AG08396 (cell line): ENCODE measurements around the gene AIFM1.

Source experiments
- DNase-seq: peaks from one replicate; pipeline ENCODE4 v3.0.0; 2012; ENCODE audit warnings: low spot score, mixed read lengths

AIFM1 gene

DNA sequence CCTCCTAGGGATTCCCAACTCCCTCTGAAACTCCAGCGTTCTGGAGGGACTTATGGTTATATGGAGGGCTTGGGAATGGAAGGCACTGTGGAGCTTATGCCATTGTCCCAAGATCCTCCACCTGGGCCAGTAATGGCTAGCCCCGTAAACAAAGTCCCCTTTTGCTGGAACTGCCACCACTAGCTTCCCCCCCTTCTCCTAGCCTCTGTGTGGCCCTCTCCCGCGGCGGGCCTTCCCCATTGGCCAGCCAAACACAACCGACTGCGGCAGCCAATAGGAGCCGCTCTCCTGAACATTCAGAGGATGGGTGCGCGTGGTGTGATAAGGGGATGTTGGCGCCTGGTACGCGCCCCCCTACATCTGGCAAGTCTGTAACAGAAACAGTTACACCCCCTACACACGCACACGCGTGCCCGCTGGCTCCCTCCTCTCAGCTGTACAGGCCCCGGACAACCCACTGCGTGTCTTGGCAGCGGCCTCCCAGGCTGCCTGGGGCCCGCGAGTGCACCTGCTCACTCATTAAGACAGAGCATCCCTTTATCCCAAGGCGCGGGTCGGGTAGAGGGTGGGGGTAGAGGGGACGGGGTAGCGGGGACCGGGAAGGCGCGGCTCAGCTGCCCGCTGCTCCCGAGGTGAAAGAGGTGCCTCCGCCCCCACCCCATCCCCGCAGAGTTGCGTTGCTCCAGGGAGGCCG is 5.3 kb upstream of the AIFM1 start:
- DNase-seq = peak; percentile 48

DNA sequence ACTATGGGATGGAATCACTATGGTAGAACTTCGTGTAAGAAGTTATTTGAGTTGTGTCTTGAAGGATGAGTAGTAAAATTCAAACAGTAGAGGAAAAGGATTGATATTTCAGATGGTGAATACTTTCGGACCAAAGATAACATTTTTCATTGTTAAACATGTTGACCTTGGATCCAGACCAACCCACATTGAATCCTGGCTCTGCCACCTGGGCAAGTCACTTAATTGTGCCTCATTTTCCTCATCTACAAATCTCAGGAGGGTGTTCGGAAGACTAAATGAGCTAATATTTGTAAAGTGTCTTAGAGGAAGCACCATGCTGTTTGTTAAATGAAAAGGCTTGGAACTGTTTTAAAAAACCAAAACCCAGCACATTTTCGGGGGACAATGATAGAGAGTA is 1.4 kb upstream of the AIFM1 start:
- DNase-seq = no peak

GRCh38 chrX:130166503-130166777 is 799 bp upstream of the AIFM1 start:
- no peak for DNase-seq

GRCh38 chrX:130165181-130165702 is 399 bp downstream of the AIFM1 start:
- DNase-seq = no peak

GRCh38 chrX:130163398-130163797 is 2.2 kb downstream of the AIFM1 start:
- DNase-seq = no peak

- no peak for DNase-seq
Measured at GRCh38 chrX:130162094-130162735, 3.4 kb downstream of the AIFM1 start.

DNA sequence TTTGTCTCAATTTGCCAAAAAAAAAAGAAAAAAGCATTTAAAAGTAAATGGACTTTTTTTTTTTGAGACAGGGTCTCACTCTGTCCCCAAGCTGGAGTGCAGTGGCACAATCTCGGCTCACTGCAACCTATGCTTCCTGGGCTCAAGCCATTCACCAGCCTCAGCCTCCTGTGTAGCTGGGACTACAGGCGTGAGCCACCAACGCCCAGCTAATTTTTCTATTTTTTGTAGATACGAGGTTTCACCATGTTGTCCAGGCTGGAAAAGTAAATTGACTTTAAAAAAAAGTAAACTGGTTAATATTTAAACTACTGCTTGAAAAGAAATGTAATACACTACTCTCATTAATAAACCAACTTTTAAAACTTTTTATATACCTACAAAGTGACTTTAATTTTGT is 5.9 kb downstream of the AIFM1 start:
- DNase-seq = no peak

GRCh38 chrX:130158311-130158710 is 7.3 kb downstream of the AIFM1 start:
- no peak for DNase-seq

DNA sequence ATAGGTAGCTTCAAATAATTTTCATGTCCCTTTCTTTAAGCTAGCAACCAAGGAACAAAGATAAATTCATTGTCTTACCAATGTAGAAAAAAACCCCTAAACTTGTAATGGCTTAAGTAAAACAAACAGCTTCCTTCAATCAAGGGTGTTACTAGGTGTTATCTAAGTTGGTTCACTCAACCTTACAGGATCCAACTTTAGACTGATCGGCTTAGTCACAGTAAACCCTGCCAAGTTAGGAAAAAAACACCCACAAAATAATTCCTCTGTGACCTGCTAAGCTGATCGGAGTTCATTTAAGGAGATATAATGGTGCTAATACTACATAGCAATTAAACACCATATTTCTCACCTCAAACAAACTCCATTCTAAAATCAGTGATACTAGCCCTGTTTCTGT is 10.1 kb downstream of the AIFM1 start:
- no peak for DNase-seq

DNA sequence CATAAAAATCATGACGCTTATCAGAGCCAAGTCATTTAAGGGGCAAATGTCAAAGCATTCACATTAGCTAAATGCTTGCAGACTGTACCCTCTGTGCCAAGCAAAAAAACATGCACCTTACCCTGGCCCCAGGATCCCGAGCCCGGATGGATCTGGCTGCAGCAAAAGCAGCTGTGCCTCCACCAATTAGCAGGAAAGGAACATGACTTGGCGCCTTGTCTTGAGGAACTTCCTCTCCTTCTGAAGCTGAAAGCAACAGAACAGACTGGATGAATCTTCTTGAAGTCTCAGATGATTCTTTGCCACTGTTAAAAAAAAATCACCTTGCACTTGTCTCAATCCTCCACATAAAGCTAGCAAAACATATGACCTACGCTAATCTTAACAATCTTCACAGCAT is 18.0 kb downstream of the AIFM1 start:
- DNase-seq = no peak

GRCh38 chrX:130145123-130145522 is 20.5 kb downstream of the AIFM1 start:
- DNase-seq = no peak

GRCh38 chrX:130144509-130144908 is 21.1 kb downstream of the AIFM1 start:
- DNase-seq = no peak

- no peak for DNase-seq
Measured at GRCh38 chrX:130139474-130140201, 26.0 kb downstream of the AIFM1 start.

GRCh38 chrX:130136961-130137360 is 28.7 kb downstream of the AIFM1 start:
- DNase-seq = no peak

DNA sequence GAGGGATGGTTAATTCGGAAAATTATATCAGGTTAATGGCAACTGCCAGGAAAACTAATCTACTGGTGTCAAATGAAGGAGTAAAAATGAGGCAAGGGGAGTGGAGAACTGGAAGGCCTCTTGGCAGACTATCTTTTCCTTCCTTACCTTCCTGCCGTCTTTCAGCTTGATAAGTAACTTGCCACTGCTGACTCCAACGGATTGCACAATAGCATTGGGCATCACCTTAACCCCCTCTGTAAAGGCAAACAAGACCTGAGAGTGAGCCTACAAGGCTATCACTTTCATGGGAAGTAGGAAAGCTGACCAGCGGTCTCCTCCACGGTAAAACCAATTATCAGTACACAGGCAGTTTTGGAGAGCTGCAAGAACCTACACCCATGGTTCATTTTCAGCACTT is 29.1 kb downstream of the AIFM1 start:
- no peak for DNase-seq

DNA sequence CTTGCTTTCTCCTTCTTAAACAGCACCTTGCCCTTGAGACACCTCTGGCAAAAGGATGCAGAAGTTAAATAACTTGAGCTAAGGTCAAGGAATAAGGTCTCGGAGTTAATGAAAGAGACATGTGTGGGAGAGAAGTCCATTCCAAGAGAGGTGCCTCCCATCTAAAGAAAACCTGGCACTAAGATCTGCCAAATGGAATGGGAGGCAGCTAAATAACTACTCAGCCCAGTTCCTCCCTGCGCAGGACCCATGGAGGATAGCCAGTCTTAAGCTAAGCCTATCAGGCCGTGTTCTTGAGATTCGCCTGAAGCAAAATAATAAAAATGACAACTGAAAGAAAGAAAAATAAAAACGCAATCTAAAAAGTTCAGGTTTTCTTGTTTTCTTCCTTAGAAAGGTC is 34.7 kb downstream of the AIFM1 start:
- no peak for DNase-seq

DNA sequence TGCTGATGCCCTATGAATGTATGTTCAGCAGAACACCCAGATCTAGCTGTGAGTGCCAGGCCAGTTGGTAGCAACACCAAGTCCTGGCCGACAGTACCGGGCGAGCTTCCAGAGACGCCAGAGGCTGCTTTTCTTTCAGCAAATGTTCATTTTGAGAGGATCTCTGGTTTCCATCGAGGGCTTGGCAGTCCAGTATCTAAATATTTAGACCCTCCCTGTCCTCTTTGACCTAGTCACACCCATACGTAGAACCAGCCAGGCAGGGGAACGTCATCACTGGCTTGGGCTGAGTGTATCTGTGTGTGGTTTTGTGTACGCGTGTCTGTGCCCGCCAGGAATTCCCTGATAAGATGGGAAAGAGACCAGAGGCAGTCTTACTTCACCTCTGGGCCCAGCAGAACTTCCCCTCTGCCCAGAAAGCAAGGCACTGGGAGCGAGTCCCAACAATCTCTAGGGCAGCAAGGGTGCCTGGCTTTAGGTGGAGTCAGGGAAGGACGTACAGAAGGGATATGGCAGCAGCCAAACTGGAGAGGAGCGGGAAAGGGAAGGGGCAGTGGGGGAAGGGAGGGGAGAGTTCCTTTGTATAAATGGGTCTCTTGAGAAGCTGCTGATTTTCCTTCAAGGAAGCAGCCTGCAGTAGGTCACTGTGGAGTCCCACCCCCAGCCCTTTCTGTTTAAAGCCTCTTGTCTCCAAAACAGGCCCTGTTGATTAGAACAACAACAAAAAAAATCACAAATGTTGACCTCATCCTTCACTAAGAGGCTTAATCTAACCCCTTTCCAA is 40.4 kb downstream of the AIFM1 start:
- peak; percentile 38 for DNase-seq

DNA sequence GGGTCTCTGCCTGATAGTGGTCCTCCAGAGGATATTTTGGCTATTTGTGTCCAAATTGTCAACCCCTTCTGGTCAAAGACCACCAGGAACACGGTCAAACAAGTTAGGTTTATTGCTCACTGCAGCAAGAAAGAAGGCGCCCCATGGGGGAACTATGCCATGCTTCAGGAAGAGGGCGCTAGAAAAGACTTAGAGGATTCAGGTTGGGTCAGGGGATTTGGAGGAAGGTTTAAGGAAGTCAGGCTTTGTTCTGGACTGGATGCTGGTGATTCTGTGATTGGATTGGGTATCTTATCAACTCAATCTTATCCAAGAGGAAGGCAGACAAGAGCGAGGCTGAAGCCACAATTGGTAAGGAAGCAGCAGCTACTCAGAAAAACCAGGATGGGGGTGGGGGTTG is 41.1 kb downstream of the AIFM1 start:
- DNase-seq = no peak

GRCh38 chrX:130121505-130121800 is 44.2 kb downstream of the AIFM1 start:
- DNase-seq = no peak

GRCh38 chrX:130120746-130121504 is 44.7 kb downstream of the AIFM1 start:
- peak; percentile 85 for DNase-seq

- no peak for DNase-seq
Measured at GRCh38 chrX:130120321-130120731, 45.3 kb downstream of the AIFM1 start.

DNA sequence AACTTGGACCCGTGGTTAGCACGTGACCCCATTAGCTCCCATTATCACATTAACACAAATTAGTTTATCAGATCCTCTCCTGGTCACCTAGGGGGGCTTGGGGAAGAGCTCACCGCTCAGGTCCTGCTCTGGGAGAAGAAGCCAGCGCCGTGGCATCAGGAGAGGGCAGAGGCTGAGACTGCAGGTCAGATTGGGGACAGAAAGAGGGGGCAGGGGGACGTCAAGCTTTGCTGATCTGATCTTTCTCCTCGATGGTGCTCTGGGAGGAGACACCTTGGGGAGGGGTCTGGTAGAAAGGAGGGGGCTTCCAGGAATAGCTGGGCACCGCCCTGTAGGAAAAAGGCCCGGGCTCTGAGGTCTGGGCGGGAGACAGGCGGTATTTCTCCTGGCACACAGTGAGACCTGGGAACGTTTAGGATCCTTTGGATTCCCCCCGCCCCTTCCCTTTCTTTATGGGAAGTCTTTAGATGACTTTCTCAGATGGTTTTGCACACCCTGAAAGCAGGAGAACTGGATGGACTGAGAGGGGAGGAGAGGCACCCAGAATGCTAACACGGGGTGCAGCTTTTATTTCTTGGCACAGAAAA is 46.2 kb downstream of the AIFM1 start:
- no peak for DNase-seq
